Sigmoid colon (tissue), 7 donors: Measurements from ENCODE around the gene SMYD3. TPM values are rescaled to one million over a fixed set of nuclear protein-coding genes. Genes with fewer than 3 reads are reported as not detected.

Experiments used
- DNase-seq: peaks from one replicate; pipeline ENCODE4 v3.0.0-alpha.2; 2019
- H3K27ac ChIP-seq, 4 donors: fragments of 200-600 bp; sonication (generic); one replicate each; pipeline ENCODE4 v1.5.1; 2016 to 2019; ENCODE audit warnings: mild to moderate bottlenecking in 1 of 4
- H3K27me3 ChIP-seq, 3 donors: fragments of 200-600 bp; sonication (generic); one replicate each; pipeline ENCODE4 v1.5.1; 2019; ENCODE audit warnings: mild to moderate bottlenecking in 1 of 3
- H3K36me3 ChIP-seq, 4 donors: fragments of 200-600 bp; sonication (generic); one replicate each; pipeline ENCODE4 v1.5.1; 2016 to 2019
- H3K4me1 ChIP-seq, 4 donors: fragments of 200-600 bp; sonication (generic); one replicate each; pipeline ENCODE4 v1.5.1; 2017 to 2019
- H3K4me3 ChIP-seq, 4 donors: fragments of 200-600 bp; sonication (generic); one replicate each; pipeline ENCODE4 v1.5.1; 2017 to 2019; ENCODE audit warnings: mild to moderate bottlenecking in 2 of 4, moderate library complexity in 1 of 4
- H3K9me3 ChIP-seq, 4 donors: fragments of 200-600 bp in 3 of 4; sonication (generic) in 3 of 4; one replicate each; pipeline versions ENCODE4 v1.5.1 to v1.6.1; 2013 to 2019
- EP300 ChIP-seq, 4 donors: sonication (generic); formaldehyde crosslinking; IDR thresholded peaks; one replicate each; pipeline ENCODE4 v1.6.1; 2017; ENCODE audit warnings: antibody characterized with exemption in 4 of 4
- POLR2A ChIP-seq, 2 donors: fragments of 450-650 bp; IDR thresholded peaks; one replicate each; pipeline ENCODE4 v1.6.1; 2016; ENCODE audit warnings: antibody characterized with exemption in 2 of 2, mild to moderate bottlenecking in 2 of 2, moderate library complexity in 2 of 2
- POLR2AphosphoS5 ChIP-seq, 4 donors: sonication (generic); formaldehyde crosslinking; IDR thresholded peaks; one replicate each; pipeline ENCODE4 v1.6.1; 2017; ENCODE audit warnings: antibody characterized with exemption in 4 of 4
- WGBS, 2 donors: extraction: QIAGEN DNeasy Blood & Tissue Kit; methylation state at CpG; one replicate each; pipeline ENCODE4 v1.1.7; 2013; 5-methylcytosine and 5-hydroxymethylcytosine counted together
- intact Hi-C: fragments of 100-400 bp; cut with DNase I; formaldehyde crosslinking; loops from one replicate; pipeline ENCODE4 v1.15.1; 2023
- polyA plus RNA-seq, 3 donors: library from polyadenylated mRNA; stranded (reverse); fragments of 200-250 nt; gene quantifications; one replicate each; pipeline ENCODE4 v1.2.3, GENCODE V29; 2013
- total RNA-seq, 4 donors: library from RNA; depleted of rRNA; stranded (reverse); fragments of >200 nt; gene quantifications; one replicate each; pipeline ENCODE4 v1.1.0, GENCODE V29; 2016
- TF ChIP-seq, protein P1 (sequence below), 4 experiments: fragments of 450-650 bp in 3 of 4; fragments of 200-600 bp in 1 of 4; IDR thresholded peaks; one replicate each; pipeline ENCODE4 v1.5.1; 2016 to 2019; ENCODE audit warnings: antibody characterized with exemption in 4 of 4, mild to moderate bottlenecking in 3 of 4, moderate library complexity in 2 of 4
- donor health status: healthy with polysubstance abuse.
- donor health status: Bipolar disorder and iron deficiency.
- donor health status: healthy.

Gene SMYD3
- total and polyA plus RNA-seq, 7 donors = 8.7 to 23.8 (median 17.1) TPM

- Histone ChIP-seq H3K9me3 (no peaks in the 10 kb centered on the region), H3K4me3 (no peak overlapping the region), H3K27me3 (no peaks in the 10 kb centered on the region), H3K36me3 (peaks cover 0 to 4% (median 0%) of the 10 kb centered on the region in 4 donors), H3K27ac (no peak overlapping the region), H3K4me1 (no peaks in the 10 kb centered on the region)
- TF ChIP-seq, protein P1, sequence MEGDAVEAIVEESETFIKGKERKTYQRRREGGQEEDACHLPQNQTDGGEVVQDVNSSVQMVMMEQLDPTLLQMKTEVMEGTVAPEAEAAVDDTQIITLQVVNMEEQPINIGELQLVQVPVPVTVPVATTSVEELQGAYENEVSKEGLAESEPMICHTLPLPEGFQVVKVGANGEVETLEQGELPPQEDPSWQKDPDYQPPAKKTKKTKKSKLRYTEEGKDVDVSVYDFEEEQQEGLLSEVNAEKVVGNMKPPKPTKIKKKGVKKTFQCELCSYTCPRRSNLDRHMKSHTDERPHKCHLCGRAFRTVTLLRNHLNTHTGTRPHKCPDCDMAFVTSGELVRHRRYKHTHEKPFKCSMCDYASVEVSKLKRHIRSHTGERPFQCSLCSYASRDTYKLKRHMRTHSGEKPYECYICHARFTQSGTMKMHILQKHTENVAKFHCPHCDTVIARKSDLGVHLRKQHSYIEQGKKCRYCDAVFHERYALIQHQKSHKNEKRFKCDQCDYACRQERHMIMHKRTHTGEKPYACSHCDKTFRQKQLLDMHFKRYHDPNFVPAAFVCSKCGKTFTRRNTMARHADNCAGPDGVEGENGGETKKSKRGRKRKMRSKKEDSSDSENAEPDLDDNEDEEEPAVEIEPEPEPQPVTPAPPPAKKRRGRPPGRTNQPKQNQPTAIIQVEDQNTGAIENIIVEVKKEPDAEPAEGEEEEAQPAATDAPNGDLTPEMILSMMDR (IDR thresholded peaks at IDR 0.05) = no peak
- TF ChIP-seq POLR2AphosphoS5 (IDR thresholded peaks at IDR 0.05) (no peak), POLR2A (IDR thresholded peaks at IDR 0.05) (no peak), EP300 (IDR thresholded peaks at IDR 0.05) (no peak)
- DNase-seq = no peak
- intact Hi-C loops = no loop called here
- WGBS, 2 donors = 95 to 96% methylated on average over 19 of the region's 19 CpGs
These were observed 744.6 kb downstream of the SMYD3 start for GRCh38 chr1:245762396-245762910.

DNA sequence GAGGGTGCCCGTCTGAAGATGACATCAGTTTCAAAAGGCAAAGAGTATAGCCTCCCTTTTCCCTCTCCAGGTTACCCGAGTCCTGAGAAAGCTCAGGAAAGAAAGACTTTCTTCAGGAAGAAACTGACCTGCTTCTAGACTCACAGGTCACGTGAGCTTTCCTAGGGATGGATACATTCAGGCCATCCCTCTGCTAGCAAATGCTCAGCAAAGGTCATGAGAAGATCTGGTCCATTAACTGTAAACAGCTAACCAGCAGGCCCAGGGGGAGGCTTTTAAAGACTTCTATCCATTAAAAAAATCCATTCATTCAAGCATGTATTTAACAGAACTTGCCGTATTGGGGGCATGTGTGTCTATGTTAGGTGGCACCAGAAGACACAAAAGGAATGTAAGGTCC, 746.8 kb downstream of the SMYD3 start:
- Histone ChIP-seq H3K27ac (no peak overlapping the region), H3K9me3 (no peaks in the 10 kb centered on the region)
- intact Hi-C loops = no loop called here

GRCh38 chr1:245754463-245754961, 752.6 kb downstream of the SMYD3 start:
- Histone ChIP-seq H3K4me3 (no peak overlapping the region), H3K36me3 (no peaks in the 10 kb centered on the region), H3K27me3 (no peaks in the 10 kb centered on the region), H3K27ac (no peak overlapping the region), H3K9me3 (peaks cover 0 to 4% (median 0%) of the 10 kb centered on the region in 4 donors), H3K4me1 (no peaks in the 10 kb centered on the region)
- no peak for DNase-seq
- TF ChIP-seq EP300 (IDR thresholded peaks at IDR 0.05) (no peak), POLR2AphosphoS5 (IDR thresholded peaks at IDR 0.05) (no peak), POLR2A (IDR thresholded peaks at IDR 0.05) (no peak)
- TF ChIP-seq, protein P1 (IDR thresholded peaks at IDR 0.05) = no peak
- 89% methylated on average over 3 of the region's 3 CpGs for WGBS, 2 donors
- intact Hi-C loops = no loop called here

More for the DNA sequence above, 746.8 kb downstream of the SMYD3 start:
- Histone ChIP-seq H3K27me3 (no peaks in the 10 kb centered on the region), H3K36me3 (peaks cover 0 to 4% (median 0%) of the 10 kb centered on the region in 4 donors), H3K4me1 (no peaks in the 10 kb centered on the region), H3K4me3 (no peak overlapping the region)
- 94 to 97% methylated on average over 4 of the region's 4 CpGs for WGBS, 2 donors
- no peak for DNase-seq
- TF ChIP-seq, protein P1 (IDR thresholded peaks at IDR 0.05) = no peak
- TF ChIP-seq POLR2AphosphoS5 (IDR thresholded peaks at IDR 0.05) (no peak), EP300 (IDR thresholded peaks at IDR 0.05) (no peak), POLR2A (IDR thresholded peaks at IDR 0.05) (no peak)

DNA sequence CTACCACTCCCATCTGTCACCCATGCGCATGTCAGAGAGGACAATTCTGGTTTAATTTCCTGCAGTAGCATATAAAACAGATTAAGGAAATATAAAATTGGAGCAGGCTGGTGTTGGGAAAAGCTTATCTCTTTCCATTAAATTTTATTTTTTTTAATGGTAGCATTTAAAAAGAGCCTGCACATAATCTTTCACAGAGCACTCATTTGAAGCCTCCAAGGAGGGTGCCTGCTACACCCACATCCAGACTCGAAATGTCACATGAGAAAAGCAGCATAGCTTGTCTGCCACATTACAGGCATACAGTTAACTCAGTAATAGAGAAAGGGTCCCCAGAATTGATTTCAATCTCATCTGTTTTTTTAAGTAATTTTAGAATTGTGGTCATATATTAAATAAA, 753.3 kb downstream of the SMYD3 start:
- no peak overlapping the region for H3K27ac ChIP-seq
- peaks cover 0 to 4% (median 0%) of the 10 kb centered on the region in 4 donors for H3K9me3 ChIP-seq
- TF ChIP-seq POLR2AphosphoS5 (IDR thresholded peaks at IDR 0.05) (no peak), POLR2A (IDR thresholded peaks at IDR 0.05) (no peak), EP300 (IDR thresholded peaks at IDR 0.05) (no peak)
- TF ChIP-seq, protein P1 (IDR thresholded peaks at IDR 0.05) = no peak
- H3K4me1 ChIP-seq = no peaks in the 10 kb centered on the region
- H3K27me3 ChIP-seq = no peaks in the 10 kb centered on the region
- intact Hi-C loops = no loop called here
- no peak for DNase-seq
- WGBS, 2 donors = 91 to 94% methylated on average over 2 of the region's 2 CpGs
- H3K4me3 ChIP-seq = no peak overlapping the region
- H3K36me3 ChIP-seq = no peaks in the 10 kb centered on the region

DNA sequence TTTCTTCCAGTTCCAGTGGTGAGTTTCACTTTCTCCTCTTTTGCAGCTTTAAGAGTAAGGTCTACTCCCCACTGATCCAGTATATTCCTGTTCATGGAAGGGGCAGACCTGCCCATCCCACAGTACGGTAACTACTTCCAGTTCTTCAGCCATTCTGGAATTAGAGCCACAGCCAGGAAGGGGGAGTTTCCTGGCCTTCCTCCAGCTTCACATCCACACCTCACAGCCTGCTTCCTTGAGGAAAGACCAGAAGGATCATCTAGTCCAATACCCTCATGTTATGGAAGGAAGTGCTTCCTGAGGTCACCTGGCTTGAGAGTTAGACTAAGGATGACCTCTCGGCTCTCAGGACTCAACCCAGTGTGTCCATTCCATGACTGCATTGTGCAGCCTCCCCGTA, 754.5 kb downstream of the SMYD3 start:
- Histone ChIP-seq H3K9me3 (peaks cover 0 to 4% (median 1%) of the 10 kb centered on the region in 4 donors), H3K4me3 (no peak overlapping the region), H3K27me3 (no peaks in the 10 kb centered on the region), H3K27ac (no peak overlapping the region), H3K4me1 (no peaks in the 10 kb centered on the region), H3K36me3 (no peaks in the 10 kb centered on the region)
- no peak for TF ChIP-seq POLR2AphosphoS5 (IDR thresholded peaks at IDR 0.05)
- no peak for TF ChIP-seq EP300 (IDR thresholded peaks at IDR 0.05)
- DNase-seq = no peak
- 87 to 88% methylated on average over 3 of the region's 3 CpGs for WGBS, 2 donors
- intact Hi-C loops = no loop called here
